Endothelial cell of umbilical vein (primary cell): ENCODE data around the gene ST6GALNAC3. TPM values are rescaled to one million over a fixed set of nuclear protein-coding genes. Genes with fewer than 3 reads are reported as not detected.

Experiments used
- BruUV-seq: library from RNA; stranded (reverse); fragments of 400-500 nt; replicated peaks from 2 replicates; lab custom pipeline; 2021; lab: Mats Ljungman, UMichigan
- CTCF ChIA-PET: fragments of 300-600, 350-600 bp; sonication (Branson Sonifier 250); formaldehyde crosslinking; loops from one replicate; lab custom pipeline; 2021; ENCODE audit warnings: antibody characterized with exemption, inconsistent platforms; lab: Charles Lee
- POLR2A ChIA-PET: fragments of 300-600, 350-600 bp; sonication (Branson Sonifier 250); formaldehyde crosslinking; loops from one replicate; lab custom pipeline; 2021; ENCODE audit warnings: antibody characterized with exemption, inconsistent platforms; lab: Charles Lee
- DNase-seq: peaks from one replicate; pipeline ENCODE4 v3.0.0-alpha.2; 2011; ENCODE audit warnings: low read depth, low spot score
- FAIRE-seq: peaks from 2 replicates; lab custom pipeline; 2011; peaks lifted over from hg19 to GRCh38; lab: Jason Lieb, UNC
- H2AFZ ChIP-seq: 2 replicates; pipeline ENCODE4 v1.6.0; 2012; ENCODE audit warnings: low read depth, low read length, control low read depth, inconsistent platforms
- H3K27ac ChIP-seq: 2 replicates; pipeline ENCODE4 v1.5.1; 2011; ENCODE audit warnings: low read depth, mild to moderate bottlenecking, control low read depth, low read length, moderate library complexity; ENCODE audit not compliant: insufficient read depth
- H3K27me3 ChIP-seq, 2 experiments: 2 replicates each; pipeline versions ENCODE4 v1.6.0 to v1.6.1; 2011; ENCODE audit warnings: low read length in 2 of 2, mixed read lengths in 1 of 2; ENCODE audit not compliant: control insufficient read depth in 2 of 2, insufficient read depth in 2 of 2
- H3K36me3 ChIP-seq, 2 experiments: 2 replicates in 1 of 2; 3 replicates in 1 of 2; pipeline ENCODE4 v1.5.1; 2011; ENCODE audit warnings: low read length in 2 of 2, mild to moderate bottlenecking in 1 of 2, moderate library complexity in 1 of 2; ENCODE audit not compliant: control insufficient read depth in 2 of 2, insufficient read depth in 2 of 2; ENCODE audit errors: extremely low read depth in 1 of 2
- H3K4me1 ChIP-seq: 3 replicates; pipeline ENCODE4 v1.5.1; 2011; ENCODE audit warnings: mild to moderate bottlenecking, low read length; ENCODE audit not compliant: control insufficient read depth, insufficient read depth; ENCODE audit errors: extremely low read depth
- H3K4me2 ChIP-seq: 2 replicates; pipeline ENCODE4 v1.6.1; 2011; ENCODE audit warnings: low read length, control low read depth, mixed read lengths; ENCODE audit not compliant: insufficient read depth
- H3K4me3 ChIP-seq, 3 experiments: fragments of 200-600 bp in 1 of 3; sonication (generic), shearing (Covaris generic) in 1 of 3; replicated peaks in 1 of 3; 2 replicates each; pipeline ENCODE4 v1.5.1; 2011 to 2016; ENCODE audit warnings: control low read depth in 3 of 3, low read length in 3 of 3, mild to moderate bottlenecking in 2 of 3, inconsistent platforms in 1 of 3, low read depth in 1 of 3, moderate library complexity in 1 of 3; ENCODE audit not compliant: insufficient read depth in 1 of 3
- H3K79me2 ChIP-seq: 2 replicates; pipeline ENCODE4 v1.6.0; 2012; ENCODE audit warnings: low read length, inconsistent platforms; ENCODE audit not compliant: control insufficient read depth, insufficient read depth
- H3K9ac ChIP-seq: replicated peaks from 2 replicates; pipeline ENCODE3; 2011; ENCODE audit warnings: low read length, control low read depth; ENCODE audit not compliant: insufficient read depth; ENCODE audit errors: extremely low read depth
- H3K9me1 ChIP-seq: replicated peaks from 3 replicates; pipeline ENCODE4 v1.6.0; 2011; ENCODE audit warnings: mild to moderate bottlenecking, low read length; ENCODE audit not compliant: control insufficient read depth, insufficient read depth; ENCODE audit errors: extremely low read depth
- H3K9me3 ChIP-seq: replicated peaks from 2 replicates; pipeline ENCODE4 v1.5.1; 2012; ENCODE audit warnings: low read length, inconsistent platforms; ENCODE audit not compliant: control insufficient read depth, insufficient read depth
- H4K20me1 ChIP-seq: replicated peaks from 2 replicates; pipeline ENCODE3; 2011; ENCODE audit warnings: mild to moderate bottlenecking, low read length; ENCODE audit not compliant: control insufficient read depth, insufficient read depth; ENCODE audit errors: extremely low read depth
- CTCF ChIP-seq, 2 donors: IDR thresholded peaks; 1 replicate in 1 of 2; 2 replicates in 1 of 2; pipeline ENCODE4 v1.5.1; 2011; ENCODE audit warnings: low read length in 2 of 2, mild to moderate bottlenecking in 2 of 2, moderate library complexity in 2 of 2, control low read depth in 1 of 2, inconsistent platforms in 1 of 2, low read depth in 1 of 2; ENCODE audit not compliant: insufficient read depth in 1 of 2; ENCODE audit errors: extremely low read depth in 1 of 2
- EZH2 ChIP-seq: IDR thresholded peaks from 2 replicates; pipeline ENCODE4 v1.6.1; 2012; ENCODE audit warnings: borderline replicate concordance, low read depth, mild to moderate bottlenecking, moderate library complexity, low read length, inconsistent platforms; ENCODE audit not compliant: severe bottlenecking
- FOS ChIP-seq: IDR thresholded peaks from 2 replicates; pipeline ENCODE4 v1.6.1; 2011; ENCODE audit warnings: mild to moderate bottlenecking, low read length, moderate library complexity, borderline replicate concordance; ENCODE audit not compliant: insufficient read depth
- GATA2 ChIP-seq: IDR thresholded peaks from 2 replicates; pipeline ENCODE4 v1.7.0; 2011; ENCODE audit warnings: low read depth, mild to moderate bottlenecking, moderate library complexity, mixed read lengths, low read length; ENCODE audit not compliant: insufficient read length, insufficient read depth
- JUN ChIP-seq: IDR thresholded peaks from 2 replicates; pipeline ENCODE4 v1.6.1; 2011; ENCODE audit warnings: borderline replicate concordance, low read depth; ENCODE audit not compliant: insufficient read length, insufficient read depth
- MAX ChIP-seq: IDR thresholded peaks from 2 replicates; pipeline ENCODE4 v1.6.1; 2011; ENCODE audit not compliant: insufficient read depth, insufficient read length
- MYC ChIP-seq: IDR thresholded peaks from one replicate; pipeline ENCODE4 v1.6.1; 2011; ENCODE audit warnings: mild to moderate bottlenecking, low read depth, low read length
- POLR2A ChIP-seq: IDR thresholded peaks from 2 replicates; pipeline ENCODE4 v1.6.1; 2012; ENCODE audit warnings: low read depth, mild to moderate bottlenecking, control low read depth, low read length
- POLR2AphosphoS5 ChIP-seq: IDR thresholded peaks from 2 replicates; pipeline ENCODE4 v1.6.1; 2012; ENCODE audit warnings: low read depth, mild to moderate bottlenecking, control low read depth, low read length, moderate library complexity; ENCODE audit not compliant: insufficient read depth
- dilution Hi-C: fragments of 300-500 bp; cut with MboI; formaldehyde crosslinking; loops from one replicate; pipeline ENCODE4 v1.15.0; 2019; ENCODE audit warnings: low sequenced_read_pairs; ENCODE audit not compliant: extremely low pct_ligation_motif_present
- intact Hi-C: fragments of 100-400 bp; cut with micrococcal nuclease; formaldehyde crosslinking; loops from one replicate; pipeline ENCODE4 v1.10.0; 2022
- polyA plus RNA-seq, 4 experiments: library from polyadenylated mRNA; depleted of rRNA in 3 of 4; stranded (reverse) in 3 of 4; unstranded in 1 of 4; fragments of >200 nt; gene quantifications; 2 replicates each; pipeline versions ENCODE4 v1.2.1 to v1.2.3, GENCODE V29; 2011 to 2012; ENCODE audit warnings: missing spikeins in 1 of 4
- total RNA-seq: library from RNA; stranded (reverse); gene quantifications from 2 replicates; pipeline ENCODE4 v1.2.3, GENCODE V29; 2021

ST6GALNAC3 gene
- total and polyA plus RNA-seq, 2 donors (not counting 3 experiments of a cell fraction or from before 2014, with no cell fraction given), result 7.6 to 48.3 TPM

- Histone ChIP-seq H3K27ac (no peak overlapping the region), H3K4me3 (no peak overlapping the region), H4K20me1 (no peaks in the 10 kb centered on the region), H3K4me1 (no peaks in the 10 kb centered on the region), H3K27me3 (no peaks in the 10 kb centered on the region), H2AFZ (no peak overlapping the region), H3K9me3 (no peaks in the 10 kb centered on the region), H3K9ac (no peak overlapping the region), H3K4me2 (no peak overlapping the region), H3K9me1 (no peaks in the 10 kb centered on the region), H3K79me2 (no peaks in the 10 kb centered on the region), H3K36me3 (no peaks in the 10 kb centered on the region)
- ChIA-PET POLR2A (no interaction called here), CTCF (no interaction called here)
- TF ChIP-seq EZH2, result no peak
- no peak for TF ChIP-seq FOS
- no peak for TF ChIP-seq JUN
- TF ChIP-seq CTCF (IDR thresholded peaks at IDR 0.05; ENCODE audit: extremely low read depth in 1 of 2, insufficient read depth in 1 of 2, low read depth in 1 of 2, low read length in 2 of 2), result no peak
- TF ChIP-seq POLR2A, result no peak
- TF ChIP-seq MAX, result no peak
- no peak for TF ChIP-seq MYC
- no peak for TF ChIP-seq GATA2
- no peak for TF ChIP-seq POLR2AphosphoS5
- dilution Hi-C loops (no loop called here), intact Hi-C loops (no loop called here)
- no peak for FAIRE-seq
- no peak for DNase-seq
- BruUV-seq, result no TSS peak
These were observed 123.9 kb downstream of the ST6GALNAC3 start for GRCh38 chr1:76198452-76198851.
